ENCODE measurements around the gene SCAMP2. TPM values are rescaled to one million over a fixed set of nuclear protein-coding genes. Genes with fewer than 3 reads are reported as not detected.

Gene SCAMP2
- total and polyA plus RNA-seq, 11 donors: 25.1 to 90.5 (median 46.0) TPM

- ATAC-seq (peak in 2 of 4 donors; percentile 3 to 18), DNase-seq (no peak)
- H3K9me3 ChIP-seq: no peaks in the 10 kb centered on the region
- peaks cover 0 to 16% (median 9%) of the 10 kb centered on the region in 12 donors for H3K4me1 ChIP-seq
- no peak overlapping the region for H3K4me3 ChIP-seq
- TF ChIP-seq POLR2A (IDR thresholded peaks at IDR 0.05) (no peak), CTCF (IDR thresholded peaks at IDR 0.05) (no peak)
- peaks cover 0 to 44% (median 15%) of the 10 kb centered on the region in 9 donors for H3K36me3 ChIP-seq
- intact Hi-C loops (cut with DNase I): loop anchor here in 4 of 10 donors (5.0 kb wide), 3 partner anchors 35 to 65 kb away; partner anchors contain the start of gene CSK (in 2 of the 4)
- H3K27me3 ChIP-seq: no peaks in the 10 kb centered on the region
- WGBS, 4 donors: 73 to 85% (median 79%) methylated on average over 15 of the region's 15 CpGs
- no peak overlapping the region for H3K27ac ChIP-seq
These were observed 35.6 kb downstream of the SCAMP2 start for GRCh38 chr15:74837482-74838136.

DNA sequence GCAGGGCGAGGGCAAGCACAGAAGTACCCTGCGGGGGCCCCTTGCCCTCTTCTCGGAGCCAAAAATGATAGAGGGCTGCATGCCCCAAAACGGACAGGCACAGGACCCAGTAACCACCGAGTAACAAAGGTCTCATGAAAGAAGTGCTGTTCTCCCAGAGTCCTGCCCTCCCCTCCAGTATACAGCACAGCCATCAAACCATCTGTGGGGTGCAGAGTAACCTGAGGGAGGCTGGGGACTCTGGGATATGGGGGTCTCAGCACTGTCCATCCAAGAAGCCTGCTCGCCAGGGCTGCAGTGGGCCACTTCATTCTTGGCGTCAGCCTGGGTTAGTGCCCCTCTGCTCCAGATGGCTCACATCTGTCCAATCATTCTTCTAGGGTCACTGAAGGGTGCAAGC lies 36.3 kb downstream of the SCAMP2 start:
- Histone ChIP-seq H3K27ac (no peak overlapping the region), H3K4me3 (no peak overlapping the region), H3K4me1 (peaks cover 0 to 13% (median 4%) of the 10 kb centered on the region in 12 donors), H3K27me3 (no peaks in the 10 kb centered on the region), H3K36me3 (peaks cover 0 to 44% (median 15%) of the 10 kb centered on the region in 9 donors), H3K9me3 (no peaks in the 10 kb centered on the region)
- 83 to 89% (median 86%) methylated on average over 7 of the region's 7 CpGs for WGBS, 4 donors
- no peak for ATAC-seq
- intact Hi-C loops (cut with DNase I): loop anchor here in 4 of 10 donors (5.0 kb wide), 3 partner anchors 35 to 65 kb away; partner anchors contain the start of gene CSK (in 2 of the 4)
- no peak for DNase-seq
- TF ChIP-seq CTCF (IDR thresholded peaks at IDR 0.05): no peak
- TF ChIP-seq POLR2A (IDR thresholded peaks at IDR 0.05): no peak

DNA sequence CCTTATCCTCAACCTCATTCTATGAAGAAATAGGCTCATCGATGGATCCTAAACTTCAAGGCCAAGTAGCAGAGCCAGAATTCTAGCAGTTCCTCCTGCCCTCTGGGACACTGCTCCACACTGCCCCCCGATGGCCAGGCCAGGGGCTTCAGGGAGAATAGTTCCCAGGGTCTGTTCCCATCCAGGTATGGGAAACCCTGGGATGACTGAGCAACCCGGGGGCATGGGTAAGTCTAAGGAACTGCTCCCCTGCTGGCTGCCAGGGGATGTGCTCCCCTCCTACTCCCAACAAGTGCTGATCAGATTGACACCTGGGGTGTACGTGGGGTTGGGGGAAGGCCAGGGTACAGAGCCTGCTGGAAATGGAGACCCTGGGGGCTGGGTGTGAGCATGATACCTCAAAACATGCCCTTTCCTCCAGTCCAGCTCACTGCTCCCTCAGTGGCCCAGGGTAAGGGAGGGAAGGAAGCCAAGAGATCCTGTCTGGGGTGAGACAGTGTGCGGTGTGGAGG lies 37.8 kb downstream of the SCAMP2 start:
- DNase-seq (peak in 4 of 5 donors; percentile 44 to 83 (median 64)), ATAC-seq (peak; percentile 17 to 55 (median 34))
- intact Hi-C loops (cut with DNase I): loop anchor here in 5 of 10 donors (2.0 to 5.0 kb wide), 4 partner anchors 33 to 63 kb away; partner anchors contain the start of gene CSK (in 2 of the 5)
- H3K36me3 ChIP-seq: peaks cover 0 to 43% (median 9%) of the 10 kb centered on the region in 9 donors
- H3K9me3 ChIP-seq: no peaks in the 10 kb centered on the region
- no peaks in the 10 kb centered on the region for H3K27me3 ChIP-seq
- H3K4me1 ChIP-seq: peaks cover 0 to 14% (median 6%) of the 10 kb centered on the region in 12 donors
- no peak overlapping the region for H3K27ac ChIP-seq
- peak; percentile 64 to 89 (median 72) for TF ChIP-seq CTCF (IDR thresholded peaks at IDR 0.05)
- TF ChIP-seq POLR2A (IDR thresholded peaks at IDR 0.05): no peak
- 32 to 43% (median 37%) methylated on average over 4 to 5 of the region's 5 CpGs for WGBS, 4 donors
- no peak overlapping the region for H3K4me3 ChIP-seq
